OCI-LY3 (cell line): ENCODE results near the gene ZSCAN22.
"Not testable (repeated sequence)": the region's sequence is repeated elsewhere in the genome, so short reads cannot be mapped to it uniquely, and the experiment has no call there.

ENCODE experiments used
- H2AFZ ChIP-seq: fragments of 200-600, 300-600 bp; shearing (Covaris generic); 2 replicates; pipeline ENCODE4 v1.6.0; 2014; ENCODE audit warnings: antibody characterized with exemption, low read depth, low read length
- H3K27ac ChIP-seq: fragments of 200-600, 300-600 bp; sonication (generic); 2 replicates; pipeline ENCODE4 v1.5.1; 2014; ENCODE audit warnings: mild to moderate bottlenecking, low read length, moderate library complexity, mixed read lengths
- H3K27me3 ChIP-seq: fragments of 200-600, 300-600 bp; sonication (generic); 2 replicates; pipeline ENCODE4 v1.6.1; 2014; ENCODE audit warnings: low read depth, low read length, mixed read lengths
- H3K36me3 ChIP-seq: fragments of 200-600, 300-600 bp; sonication (generic); replicated peaks from 2 replicates; pipeline ENCODE3; 2014; ENCODE audit warnings: low read depth, low read length, mixed read lengths
- H3K4me1 ChIP-seq: fragments of 300-600, 200-600 bp; sonication (generic); 2 replicates; pipeline ENCODE4 v1.6.1; 2014; ENCODE audit warnings: low read length, mixed read lengths
- H3K4me2 ChIP-seq: fragments of 200-600, 300-600 bp; sonication (generic); 2 replicates; pipeline ENCODE4 v1.6.1; 2014; ENCODE audit warnings: low read length, mixed read lengths
- H3K4me3 ChIP-seq: fragments of 300-600, 200-600 bp; sonication (generic); 2 replicates; pipeline ENCODE4 v1.5.1; 2014; ENCODE audit warnings: antibody characterized with exemption, mild to moderate bottlenecking, low read length, moderate library complexity
- H3K79me2 ChIP-seq: fragments of 300-600, 200-600 bp; shearing (Covaris generic); 2 replicates; pipeline ENCODE4 v1.6.1; 2014; ENCODE audit warnings: mild to moderate bottlenecking, low read length, mixed read lengths
- H3K9ac ChIP-seq: fragments of 300-600, 200-600 bp; shearing (Covaris generic); 2 replicates; pipeline ENCODE4 v1.6.0; 2014; ENCODE audit warnings: mild to moderate bottlenecking, low read length, moderate library complexity
- H3K9me3 ChIP-seq: fragments of 200-600, 300-600 bp; shearing (Covaris generic); 2 replicates; pipeline ENCODE4 v1.6.1; 2014; ENCODE audit warnings: low read length, mixed read lengths; ENCODE audit not compliant: insufficient read depth
- H4K20me1 ChIP-seq: fragments of 200-600, 300-600 bp; sonication (generic); 2 replicates; pipeline ENCODE4 v1.6.1; 2016; ENCODE audit warnings: low read length, mixed read lengths; ENCODE audit not compliant: insufficient read depth
- EZH2phosphoT487 ChIP-seq: fragments of 200-600 bp; shearing (Covaris generic); IDR thresholded peaks from 2 replicates; pipeline ENCODE4 v1.6.1; 2018; ENCODE audit warnings: antibody characterized with exemption, mixed run types, low read depth
- TF ChIP-seq, protein P1 (sequence below): fragments of 200-600, 300-600 bp; sonication (generic); IDR thresholded peaks from 2 replicates; pipeline ENCODE4 v1.5.1; 2014; ENCODE audit warnings: antibody characterized with exemption, low read length, low read depth

Gene ZSCAN22

DNA sequence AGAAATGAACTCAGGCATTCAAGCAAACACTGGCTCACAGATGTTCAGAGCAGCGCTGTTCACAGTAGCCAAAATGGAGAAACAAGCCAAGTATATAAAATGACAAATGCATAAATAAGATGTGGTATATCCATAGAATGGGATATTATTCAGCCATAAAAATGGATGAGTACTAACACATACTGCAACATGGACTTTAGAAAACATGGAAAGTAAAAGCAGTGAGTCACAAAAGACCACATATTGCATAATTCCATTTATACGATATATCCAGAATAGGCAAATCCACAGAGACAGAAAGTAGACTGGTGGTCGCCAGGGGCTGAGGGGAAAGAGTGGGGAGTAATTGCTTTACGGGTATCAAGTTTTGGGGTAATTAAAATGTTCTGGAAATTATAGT is 47.4 kb downstream of the ZSCAN22 start:
- Histone ChIP-seq H3K9ac (no peak overlapping the region), H3K4me1 (no peaks in the 10 kb centered on the region), H2AFZ (no peak overlapping the region), H3K4me2 (no peak overlapping the region), H3K36me3 (no peaks in the 10 kb centered on the region), H3K4me3 (no peak overlapping the region), H3K27ac (no peak overlapping the region), H4K20me1 (no peaks in the 10 kb centered on the region), H3K79me2 (peaks cover under 1% of the 10 kb centered on the region; the same call in 1 of the 2 replicates), H3K27me3 (no peaks in the 10 kb centered on the region), H3K9me3 (no peaks in the 10 kb centered on the region)
- TF ChIP-seq, protein P1, sequence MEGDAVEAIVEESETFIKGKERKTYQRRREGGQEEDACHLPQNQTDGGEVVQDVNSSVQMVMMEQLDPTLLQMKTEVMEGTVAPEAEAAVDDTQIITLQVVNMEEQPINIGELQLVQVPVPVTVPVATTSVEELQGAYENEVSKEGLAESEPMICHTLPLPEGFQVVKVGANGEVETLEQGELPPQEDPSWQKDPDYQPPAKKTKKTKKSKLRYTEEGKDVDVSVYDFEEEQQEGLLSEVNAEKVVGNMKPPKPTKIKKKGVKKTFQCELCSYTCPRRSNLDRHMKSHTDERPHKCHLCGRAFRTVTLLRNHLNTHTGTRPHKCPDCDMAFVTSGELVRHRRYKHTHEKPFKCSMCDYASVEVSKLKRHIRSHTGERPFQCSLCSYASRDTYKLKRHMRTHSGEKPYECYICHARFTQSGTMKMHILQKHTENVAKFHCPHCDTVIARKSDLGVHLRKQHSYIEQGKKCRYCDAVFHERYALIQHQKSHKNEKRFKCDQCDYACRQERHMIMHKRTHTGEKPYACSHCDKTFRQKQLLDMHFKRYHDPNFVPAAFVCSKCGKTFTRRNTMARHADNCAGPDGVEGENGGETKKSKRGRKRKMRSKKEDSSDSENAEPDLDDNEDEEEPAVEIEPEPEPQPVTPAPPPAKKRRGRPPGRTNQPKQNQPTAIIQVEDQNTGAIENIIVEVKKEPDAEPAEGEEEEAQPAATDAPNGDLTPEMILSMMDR: no peak
- no peak for TF ChIP-seq EZH2phosphoT487

DNA sequence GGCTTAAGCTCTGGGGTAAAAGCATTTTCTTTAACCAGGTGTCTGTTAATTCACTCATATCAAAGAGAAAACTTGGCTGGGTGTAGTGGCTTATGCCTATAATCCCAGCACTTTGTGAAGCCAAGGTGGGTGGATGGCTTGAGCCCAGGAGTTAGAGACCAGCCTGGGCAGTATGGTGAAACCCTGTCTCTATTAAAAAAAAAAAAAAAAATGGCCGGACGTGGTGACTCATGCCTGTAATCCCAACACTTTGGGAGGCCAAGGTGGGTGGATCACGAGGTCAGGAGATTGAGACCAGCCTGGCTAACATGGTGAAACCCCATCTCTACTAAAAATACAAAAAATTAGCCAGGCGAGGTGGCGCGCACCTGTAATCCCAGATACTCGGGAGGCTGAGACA is 49.9 kb downstream of the ZSCAN22 start:
- not testable (repeated sequence) for H3K9me3 ChIP-seq, H3K9ac ChIP-seq, H3K4me3 ChIP-seq, H2AFZ ChIP-seq, H4K20me1 ChIP-seq, H3K4me2 ChIP-seq, H3K79me2 ChIP-seq, H3K36me3 ChIP-seq, H3K27me3 ChIP-seq, H3K4me1 ChIP-seq, H3K27ac ChIP-seq

DNA sequence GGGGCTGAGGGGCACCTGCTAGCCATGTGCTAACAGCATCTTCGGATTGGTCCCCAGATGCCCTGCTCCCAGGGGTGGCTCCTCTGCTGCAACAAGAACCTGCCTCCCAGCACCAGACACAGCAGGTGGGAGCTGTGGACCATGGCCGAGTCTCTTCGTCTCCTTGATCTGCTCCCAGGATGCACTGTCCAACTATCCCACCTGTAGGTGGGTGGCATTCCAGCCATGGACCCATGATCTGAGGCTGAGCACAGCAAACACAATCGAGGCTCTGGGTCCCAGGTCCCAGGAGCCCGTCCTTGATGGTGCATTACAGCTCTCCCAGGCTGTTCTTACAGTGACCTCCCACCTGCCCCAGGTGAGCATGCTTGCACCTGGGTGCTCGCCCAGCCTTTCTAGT is 52.5 kb downstream of the ZSCAN22 start:
- Histone ChIP-seq H3K36me3 (no peaks in the 10 kb centered on the region), H3K9ac (no peak overlapping the region), H3K4me2 (peak overlapping the region; percentile 97), H3K27ac (no peak overlapping the region), H2AFZ (no peak overlapping the region), H3K4me1 (peaks cover 14% of the 10 kb centered on the region), H4K20me1 (no peaks in the 10 kb centered on the region), H3K9me3 (no peaks in the 10 kb centered on the region), H3K27me3 (no peaks in the 10 kb centered on the region), H3K4me3 (peak overlapping the region; percentile 84; the same call in 1 of the 2 replicates), H3K79me2 (peaks cover 14% of the 10 kb centered on the region; the same call in 1 of the 2 replicates)
- TF ChIP-seq, protein P1: no peak
- no peak for TF ChIP-seq EZH2phosphoT487

DNA sequence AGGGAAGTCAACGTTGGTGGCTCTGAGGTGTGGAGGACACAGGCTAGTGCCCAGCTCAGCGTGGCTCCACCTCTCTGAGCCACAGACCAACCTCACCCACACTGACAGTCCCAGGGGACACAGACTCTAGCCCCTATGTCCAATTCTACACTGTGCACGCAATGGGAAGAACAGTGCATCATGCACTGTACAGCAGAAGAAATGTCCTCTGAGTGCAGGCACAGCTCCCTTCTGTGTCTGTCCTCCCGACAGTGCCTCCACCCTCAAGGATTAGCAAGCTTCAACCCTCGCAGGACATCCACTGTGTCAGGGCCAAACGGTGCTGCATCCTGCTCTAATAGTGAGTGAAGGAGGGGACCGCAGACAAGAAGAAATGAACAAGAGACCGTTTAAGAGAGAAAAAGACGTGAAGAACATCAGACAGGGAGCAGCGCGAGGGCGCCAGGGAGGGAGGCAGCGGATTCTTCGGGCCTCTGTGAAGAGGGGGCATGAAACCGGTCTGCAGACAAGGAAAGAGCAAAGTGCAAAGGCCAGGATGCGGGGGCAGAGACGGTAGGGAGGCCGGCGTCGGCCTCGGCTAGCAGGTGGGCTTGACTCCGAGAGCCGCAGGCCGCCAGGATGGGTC is 53.4 kb downstream of the ZSCAN22 start:
- H3K4me1 ChIP-seq: peaks cover 19% of the 10 kb centered on the region
- H3K9ac ChIP-seq: peak overlapping the region; percentile 84
- peak overlapping the region; percentile 76 for H3K27ac ChIP-seq
- H3K27me3 ChIP-seq: no peaks in the 10 kb centered on the region
- H3K4me2 ChIP-seq: peak overlapping the region; percentile 97
- peak overlapping the region; percentile 84 for H3K4me3 ChIP-seq
- H3K79me2 ChIP-seq: peaks cover 19% of the 10 kb centered on the region
- H2AFZ ChIP-seq: peak overlapping the region; percentile 49
- no peaks in the 10 kb centered on the region for H4K20me1 ChIP-seq
- H3K9me3 ChIP-seq: no peaks in the 10 kb centered on the region
- no peaks in the 10 kb centered on the region for H3K36me3 ChIP-seq
- TF ChIP-seq, protein P1: no peak
- no peak for TF ChIP-seq EZH2phosphoT487
